GM19239 (cell line): Measurements from ENCODE around the gene MAD1L1.

Source experiments
- DNase-seq: peaks from one replicate; pipeline ENCODE4 v3.0.0; 2011; ENCODE audit warnings: low spot score; ENCODE audit not compliant: insufficient read length
- FAIRE-seq: peaks from 2 replicates; lab custom pipeline; 2011; peaks lifted over from hg19 to GRCh38; lab: Jason Lieb, UNC

MAD1L1 gene

GRCh38 chr7:1794888-1795542, 437.7 kb downstream of the MAD1L1 start:
- FAIRE-seq, result no peak
- DNase-seq, result no peak

- FAIRE-seq (no peak), DNase-seq (no peak)
These were observed 445.0 kb downstream of the MAD1L1 start for GRCh38 chr7:1787681-1788235.

GRCh38 chr7:1787241-1787640, 445.5 kb downstream of the MAD1L1 start:
- FAIRE-seq, result no peak

DNA sequence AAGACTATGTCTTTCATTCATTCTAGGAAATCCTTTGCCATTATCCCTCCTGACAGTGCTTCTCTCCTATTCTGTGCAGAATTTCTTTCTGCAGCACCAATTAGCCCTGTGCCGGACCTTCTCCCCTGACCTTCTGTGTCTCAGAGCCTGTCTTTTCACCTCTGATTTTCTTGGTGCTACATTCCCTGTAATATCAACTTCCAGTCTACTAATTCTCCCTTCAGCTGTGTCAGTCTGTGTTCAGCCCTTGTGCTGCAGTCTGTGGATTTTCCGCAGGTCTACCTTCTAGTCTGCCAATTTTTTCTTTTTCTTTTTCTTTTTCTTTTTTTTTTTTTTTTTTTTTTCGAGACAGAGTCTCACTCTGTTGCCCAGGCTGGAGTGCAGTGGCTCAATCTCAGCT, 446.9 kb downstream of the MAD1L1 start:
- FAIRE-seq, result no peak
- no peak for DNase-seq

More at GRCh38 chr7:1787241-1787640, 445.5 kb downstream of the MAD1L1 start:
- no peak for DNase-seq

GRCh38 chr7:1781369-1781768, 451.4 kb downstream of the MAD1L1 start:
- FAIRE-seq (no peak), DNase-seq (no peak)

DNA sequence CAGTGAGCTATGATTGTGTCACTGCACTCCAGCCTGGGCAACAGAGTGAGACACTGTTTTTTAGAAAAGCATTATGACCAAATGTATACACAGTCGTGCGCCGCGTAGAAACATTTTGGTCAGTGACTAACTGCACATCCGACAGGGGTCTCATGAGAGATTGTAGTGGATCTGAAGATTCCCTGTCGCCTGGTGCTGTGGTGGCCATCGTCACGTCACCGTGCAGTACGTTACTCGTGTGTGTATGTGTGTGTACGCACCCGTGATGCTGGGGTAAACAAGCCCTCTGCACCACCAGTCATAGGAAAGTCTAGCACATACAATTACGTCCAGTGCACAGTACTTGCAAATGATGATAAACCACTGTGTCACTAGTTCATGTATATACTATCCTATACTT, 453.3 kb downstream of the MAD1L1 start:
- FAIRE-seq, result no peak
- no peak for DNase-seq

DNA sequence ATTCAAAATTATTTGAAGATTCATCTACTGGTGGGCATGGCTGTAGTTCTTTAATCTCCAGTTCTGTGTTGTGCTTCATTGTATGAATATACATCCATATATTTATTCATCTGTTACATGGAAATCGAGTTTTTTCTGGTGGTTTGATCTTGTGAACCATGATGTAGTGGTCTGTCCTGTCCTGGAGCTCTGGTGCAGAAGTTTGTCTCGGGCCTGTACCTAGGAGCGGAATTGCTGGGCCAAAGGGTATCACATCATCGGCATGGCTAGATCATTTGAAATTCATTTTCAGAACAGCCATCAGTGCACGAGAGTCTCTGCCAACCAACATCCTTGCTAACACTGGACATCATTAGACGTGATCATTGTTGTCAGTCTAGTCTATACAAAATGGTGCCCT, 455.6 kb downstream of the MAD1L1 start:
- no peak for DNase-seq
- FAIRE-seq, result no peak

DNA sequence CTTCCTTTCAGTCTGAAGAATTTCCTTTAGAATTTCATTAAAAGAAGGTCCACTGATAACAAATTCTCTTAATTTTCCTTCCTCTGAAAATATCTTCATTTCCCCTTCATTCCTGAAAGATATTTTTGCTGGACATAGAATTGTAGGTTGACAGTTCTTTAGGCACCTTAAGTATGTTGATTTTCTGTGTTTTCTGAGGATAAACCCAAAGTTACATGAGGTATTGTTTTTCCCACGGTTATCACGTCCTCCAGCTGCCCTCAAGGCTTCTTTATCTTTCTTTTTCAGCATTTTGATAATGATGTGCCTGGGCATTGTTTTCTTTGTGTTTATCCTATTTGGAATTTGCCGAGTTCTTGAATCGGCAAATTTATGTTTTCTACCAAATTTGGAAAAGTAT, 457.4 kb downstream of the MAD1L1 start:
- DNase-seq (no peak), FAIRE-seq (no peak)

DNA sequence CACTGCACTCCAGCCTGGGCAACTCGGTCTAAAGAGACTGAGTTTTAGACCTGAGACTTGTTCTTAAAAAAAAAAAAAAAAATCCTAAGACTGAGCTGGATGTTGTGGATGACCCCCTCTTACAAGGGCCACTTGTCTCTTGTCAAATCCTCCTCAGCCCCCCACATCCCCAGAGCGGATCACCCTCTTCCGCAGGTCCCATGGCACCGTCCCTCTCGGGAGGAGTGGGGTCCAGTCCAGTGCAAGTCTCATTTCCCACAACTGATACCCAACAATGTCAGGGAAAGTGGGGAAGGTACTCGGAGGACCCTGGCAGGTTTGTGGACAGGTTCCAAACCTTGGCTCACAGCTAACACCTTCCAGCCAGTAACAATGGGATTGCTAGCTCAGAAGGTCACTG, 462.4 kb downstream of the MAD1L1 start:
- DNase-seq (no peak), FAIRE-seq (no peak)

DNA sequence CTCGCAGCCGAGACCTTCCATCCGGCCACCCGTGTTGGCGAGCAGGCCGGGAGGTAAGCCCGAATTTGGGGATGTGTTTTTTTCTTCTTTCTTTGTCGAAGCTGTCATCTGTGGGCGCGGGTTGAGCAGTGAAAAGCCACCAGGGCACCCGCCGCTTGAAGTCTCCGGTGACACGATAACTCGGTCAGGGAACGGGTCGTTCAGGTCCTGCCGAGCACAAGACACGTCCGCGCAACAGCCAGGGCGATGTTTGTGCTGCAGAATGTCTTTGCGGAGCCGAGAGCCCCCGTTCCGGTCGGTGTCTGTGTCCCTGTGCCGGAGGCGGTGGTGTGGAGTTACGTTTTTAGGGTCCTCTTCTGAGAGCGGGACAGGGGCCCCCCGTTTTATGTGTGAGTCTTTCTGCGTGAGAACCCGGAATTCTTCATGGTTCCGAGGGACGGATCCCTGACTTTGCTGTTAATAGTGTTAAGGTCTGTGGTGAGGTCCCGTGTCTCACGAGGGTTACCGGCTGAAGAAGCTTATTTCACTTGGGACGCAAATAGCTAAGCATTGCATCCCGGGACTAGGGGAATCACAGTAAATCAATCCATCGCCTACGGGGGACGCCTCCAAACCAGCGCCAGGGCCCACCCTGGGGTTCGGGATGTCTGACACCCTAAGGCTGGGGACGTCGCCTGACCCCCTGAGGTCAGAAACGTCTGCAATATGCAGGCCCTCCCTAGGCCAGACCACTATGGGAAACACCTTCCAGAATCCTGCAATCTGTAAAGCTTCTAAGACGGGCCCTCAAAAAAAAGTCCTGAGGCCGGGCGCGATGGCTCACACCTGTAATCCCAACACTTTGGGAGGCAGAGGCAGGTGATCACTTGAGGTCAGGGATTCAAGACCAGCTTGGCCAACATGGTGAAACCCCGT, 463.2 kb downstream of the MAD1L1 start:
- DNase-seq (no peak), FAIRE-seq (no peak)

GRCh38 chr7:1768832-1769231, 463.9 kb downstream of the MAD1L1 start:
- FAIRE-seq, result no peak
- DNase-seq, result no peak

DNA sequence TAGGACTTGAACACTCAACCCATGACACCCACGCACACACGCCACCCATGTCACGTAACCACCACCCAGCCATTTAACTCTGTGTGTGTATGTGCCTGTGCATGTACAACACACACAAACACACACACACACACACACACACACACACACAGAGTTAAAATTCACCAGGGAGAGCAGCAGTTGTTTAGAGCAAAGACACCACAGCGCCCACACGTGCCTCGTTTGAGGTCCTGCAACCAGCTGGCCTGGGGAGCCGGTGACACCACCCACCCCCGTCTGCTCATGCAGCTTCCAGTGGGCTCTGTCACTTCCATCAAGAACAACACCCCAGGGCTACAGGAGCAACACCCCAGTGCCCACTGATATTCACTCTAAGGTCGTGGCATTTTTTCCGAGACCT, 465.2 kb downstream of the MAD1L1 start:
- DNase-seq (no peak), FAIRE-seq (no peak)
